Glomerular endothelial cell (primary cell): ENCODE results near the gene OR10H1. TPM values are rescaled to one million over a fixed set of nuclear protein-coding genes. Genes with fewer than 3 reads are reported as not detected.
"Not testable (repeated sequence)": the region's sequence is repeated elsewhere in the genome, so short reads cannot be mapped to it uniquely, and the experiment has no call there.

Source experiments
- DNase-seq: peaks from one replicate; pipeline ENCODE4 v3.0.0-alpha.2; 2011; ENCODE audit warnings: low read depth, low spot score; ENCODE audit errors: extremely low read depth
- total RNA-seq: library from RNA; depleted of rRNA; stranded (reverse); fragments of >200 nt; gene quantifications from 2 replicates; pipeline ENCODE4 v1.2.3, GENCODE V29; 2015

The OR10H1 gene
- total RNA-seq, 1 donor from 2014 or later = not detected

GRCh38 chr19:15776264-15776663 lies 39.2 kb downstream of the OR10H1 start:
- no peak for DNase-seq

- DNase-seq = no peak
These were observed 40.2 kb downstream of the OR10H1 start for GRCh38 chr19:15775249-15775648.

DNA sequence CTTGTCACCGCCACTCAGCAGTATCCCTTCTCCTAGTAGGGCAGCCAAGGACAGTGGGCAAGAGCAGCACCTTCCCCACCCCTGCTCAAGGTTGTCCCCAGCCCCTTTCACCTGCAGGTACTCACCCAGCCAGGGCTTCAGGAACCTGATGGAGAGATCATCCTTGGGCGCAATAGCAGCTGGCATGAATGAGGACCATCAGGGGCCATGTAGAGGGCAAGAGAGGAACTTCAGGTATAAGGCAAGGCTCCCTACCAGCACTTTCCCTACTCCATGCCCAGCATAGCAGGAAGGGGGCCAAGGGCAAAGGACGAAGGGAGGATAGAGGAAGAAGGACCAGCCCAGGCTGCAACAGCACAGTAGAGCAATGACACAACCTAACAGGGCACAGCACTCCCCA lies 41.3 kb downstream of the OR10H1 start:
- not testable (repeated sequence) for DNase-seq

DNA sequence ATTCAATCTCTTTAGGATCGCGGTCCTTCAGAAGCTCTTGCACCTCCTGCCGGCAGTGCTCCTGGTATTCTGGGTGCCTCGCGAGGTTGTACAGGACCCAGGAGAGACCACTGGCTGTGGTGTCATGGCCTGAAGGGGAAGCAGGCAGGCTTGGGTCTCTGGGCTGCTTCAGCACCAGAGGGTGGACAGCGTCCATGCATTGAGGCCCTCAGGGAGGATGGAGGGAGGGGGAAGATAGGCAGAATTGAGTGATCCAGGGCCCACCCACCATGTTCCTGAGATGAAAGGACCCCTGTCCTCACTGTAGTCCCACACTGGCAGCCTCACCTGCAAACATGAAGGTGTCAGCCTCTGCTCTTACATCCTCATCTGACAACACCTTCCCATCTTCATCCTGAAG lies 45.9 kb downstream of the OR10H1 start:
- no peak for DNase-seq

DNA sequence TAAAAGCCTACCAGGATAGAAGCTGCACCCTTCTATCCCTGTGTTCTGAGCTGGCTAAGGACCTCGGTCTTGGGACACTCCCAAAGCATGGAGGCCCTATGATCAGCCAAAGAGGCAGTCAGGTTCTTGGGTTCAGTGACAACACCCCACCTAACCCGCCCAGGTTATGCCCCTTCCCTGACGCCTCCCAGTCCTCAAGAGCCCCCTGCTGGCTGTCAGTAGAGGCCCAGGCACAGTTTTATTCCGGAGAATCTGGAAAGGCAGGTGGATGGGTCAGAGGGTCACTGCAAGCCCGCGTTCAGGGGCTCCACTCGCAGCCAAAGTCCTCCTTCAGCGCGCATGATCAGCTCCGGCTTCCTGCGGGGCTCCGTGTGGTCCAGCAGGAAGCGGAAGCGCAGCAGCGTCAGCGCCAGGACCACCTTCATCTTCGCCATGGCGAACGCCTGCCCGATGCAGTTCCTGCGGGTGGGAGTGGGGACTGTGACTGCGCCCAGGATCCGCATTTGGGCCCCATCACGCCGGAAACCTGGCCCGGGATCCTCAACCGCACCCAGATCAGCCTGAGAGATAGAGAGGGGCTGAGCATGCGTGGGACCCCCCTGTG lies 55.4 kb downstream of the OR10H1 start:
- DNase-seq = no peak

DNA sequence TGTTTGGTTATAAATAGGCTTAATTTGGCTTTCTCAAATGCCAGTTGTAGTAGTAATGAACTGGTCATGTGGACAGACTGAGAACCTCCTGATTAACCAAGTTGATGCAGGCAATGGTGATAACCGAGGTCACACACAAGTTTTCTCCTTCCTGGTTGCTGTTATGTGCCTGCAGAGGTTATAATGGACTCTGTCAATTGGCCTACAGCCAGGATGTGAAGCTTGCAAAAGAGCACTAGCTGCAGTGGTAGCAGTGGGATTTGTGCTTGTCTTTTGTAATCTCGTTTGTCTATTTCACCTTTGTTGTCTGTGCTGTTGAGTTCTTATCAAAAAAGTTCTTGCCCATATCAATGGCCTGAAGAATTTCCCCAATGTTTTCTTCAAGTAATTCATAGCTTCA lies 57.1 kb downstream of the OR10H1 start:
- DNase-seq = no peak

Other genes starting within 250 kb of the OR10H1 start
- gene CYP4F8, start 200.4 kb downstream of the OR10H1 start, total RNA-seq = not detected in 2 replicates
- not detected in 2 replicates for gene CYP4F3, start 174.8 kb downstream of the OR10H1 start, total RNA-seq
- gene CYP4F12, start 142.6 kb downstream of the OR10H1 start, total RNA-seq = not detected in 2 replicates
- not detected in 2 replicates for gene OR10H2, start 87.6 kb downstream of the OR10H1 start, total RNA-seq
- gene OR10H3, start 77.7 kb downstream of the OR10H1 start, total RNA-seq = not detected in 2 replicates
- gene OR10H5, start 28.0 kb downstream of the OR10H1 start, total RNA-seq = not detected in 2 replicates
- not detected in 2 replicates for gene CYP4F2, start 82.4 kb upstream of the OR10H1 start, total RNA-seq
- gene CYP4F11, start 118.9 kb upstream of the OR10H1 start, total RNA-seq = not detected in 2 replicates
- not detected in 2 replicates for gene OR10H4, start 133.3 kb upstream of the OR10H1 start, total RNA-seq